ENCODE results near the gene GPR31. TPM values are rescaled to one million over a fixed set of nuclear protein-coding genes. Genes with fewer than 3 reads are reported as not detected.
"Not testable (repeated sequence)": the region's sequence is repeated elsewhere in the genome, so short reads cannot be mapped to it uniquely, and the experiment has no call there.

Gene GPR31
- total and polyA plus RNA-seq, 8 donors, result 0.08 TPM; not detected in 7

DNA sequence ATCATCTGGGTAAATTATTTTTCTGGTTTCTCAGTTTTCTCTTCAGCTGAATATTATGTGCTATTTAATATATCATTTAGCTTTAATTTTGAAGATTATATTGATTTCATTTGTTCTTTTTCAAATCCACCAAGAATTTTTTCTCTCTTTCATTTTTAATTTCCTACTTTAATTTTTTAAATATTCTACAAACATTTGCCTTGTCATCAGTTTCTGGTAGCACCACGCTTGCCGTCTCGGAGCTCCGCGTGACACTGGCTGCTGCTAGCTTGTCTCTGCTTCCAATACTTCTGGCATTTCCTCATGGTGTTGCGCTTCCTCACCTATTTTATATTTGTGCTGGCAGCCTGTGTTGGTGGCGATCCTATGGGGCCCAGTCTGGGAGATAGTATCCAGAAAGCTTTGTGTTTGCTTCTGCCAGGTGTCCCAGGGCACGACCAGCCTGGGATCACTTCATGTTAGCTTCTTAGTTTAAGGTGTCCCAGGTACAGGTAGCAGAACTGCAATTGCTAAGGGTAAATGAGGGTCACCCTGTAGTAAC, 33.3 kb upstream of the GPR31 start:
- H3K27me3 ChIP-seq; H3K27ac ChIP-seq; H3K36me3 ChIP-seq; H3K4me3 ChIP-seq; H3K4me1 ChIP-seq; DNase-seq; ATAC-seq; intact Hi-C loops (cut with DNase I); H3K9me3 ChIP-seq: not testable (repeated sequence)

DNA sequence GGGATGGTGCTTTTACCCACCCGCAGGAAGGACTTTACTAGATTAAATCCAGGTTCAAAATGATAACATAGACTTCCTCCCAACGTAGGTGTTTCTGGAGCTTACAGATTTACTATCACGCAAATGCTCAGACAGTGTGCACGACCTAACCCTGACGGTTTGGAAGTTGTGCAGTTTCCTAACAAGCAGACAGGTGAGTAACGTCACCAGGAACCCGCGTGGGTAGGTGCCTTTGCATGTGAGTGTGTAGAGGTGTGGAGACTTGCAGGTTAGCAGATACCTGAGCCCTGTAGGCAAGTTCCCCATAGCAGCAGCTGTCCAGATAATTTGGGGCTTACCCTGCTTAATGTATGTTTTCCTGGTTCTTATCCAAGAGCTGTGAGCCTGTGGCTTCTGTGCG, 29.5 kb upstream of the GPR31 start:
- H3K4me1 ChIP-seq; ATAC-seq; H3K4me3 ChIP-seq; H3K9me3 ChIP-seq; H3K27ac ChIP-seq; intact Hi-C loops (cut with DNase I); H3K36me3 ChIP-seq; H3K27me3 ChIP-seq; DNase-seq: not testable (repeated sequence)

DNA sequence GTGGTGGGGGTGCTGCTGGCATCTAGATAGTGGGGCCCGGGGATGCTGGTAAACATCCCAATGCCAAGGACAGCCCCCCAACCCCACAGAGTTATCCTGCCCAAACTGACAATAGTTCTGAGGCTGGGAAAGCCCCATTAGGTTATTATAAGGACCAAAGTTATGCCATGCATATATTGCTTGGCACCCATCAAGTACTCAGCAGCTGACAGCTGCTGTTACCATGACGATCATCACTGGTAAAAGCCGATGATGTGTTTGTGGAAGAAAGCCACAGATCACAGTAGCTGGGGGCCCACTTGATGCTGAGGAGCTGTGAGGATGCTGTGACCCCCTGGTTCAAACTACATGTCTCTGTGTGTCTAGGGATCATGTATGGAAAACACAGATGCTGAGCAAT, 27.3 kb upstream of the GPR31 start:
- H3K4me3 ChIP-seq; H3K36me3 ChIP-seq; H3K4me1 ChIP-seq; H3K9me3 ChIP-seq; ATAC-seq; DNase-seq; intact Hi-C loops (cut with DNase I); H3K27me3 ChIP-seq; H3K27ac ChIP-seq: not testable (repeated sequence)

DNA sequence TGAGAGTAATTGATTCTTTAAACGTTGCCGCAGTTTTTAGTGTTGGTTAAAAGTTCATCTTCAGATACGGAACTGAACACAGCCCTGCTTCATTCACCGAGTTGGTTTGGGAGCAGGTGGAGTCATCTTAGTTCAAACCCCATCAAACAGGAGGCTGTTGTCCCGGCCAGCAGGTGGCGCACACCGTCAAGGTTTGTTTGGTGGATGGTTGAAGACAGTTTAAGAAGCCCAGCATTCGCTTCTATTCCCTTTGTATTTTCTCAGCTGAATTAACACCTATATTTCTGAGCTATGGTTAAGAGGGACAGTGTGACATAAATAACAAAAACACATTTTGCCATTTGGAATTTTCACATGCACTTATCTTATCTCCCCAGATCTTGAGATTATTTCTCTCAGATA, 25.1 kb upstream of the GPR31 start:
- H3K4me3 ChIP-seq; H3K4me1 ChIP-seq; H3K27me3 ChIP-seq; H3K36me3 ChIP-seq; H3K27ac ChIP-seq; H3K9me3 ChIP-seq; DNase-seq; intact Hi-C loops (cut with DNase I): not testable (repeated sequence)
- TF ChIP-seq, protein P1, sequence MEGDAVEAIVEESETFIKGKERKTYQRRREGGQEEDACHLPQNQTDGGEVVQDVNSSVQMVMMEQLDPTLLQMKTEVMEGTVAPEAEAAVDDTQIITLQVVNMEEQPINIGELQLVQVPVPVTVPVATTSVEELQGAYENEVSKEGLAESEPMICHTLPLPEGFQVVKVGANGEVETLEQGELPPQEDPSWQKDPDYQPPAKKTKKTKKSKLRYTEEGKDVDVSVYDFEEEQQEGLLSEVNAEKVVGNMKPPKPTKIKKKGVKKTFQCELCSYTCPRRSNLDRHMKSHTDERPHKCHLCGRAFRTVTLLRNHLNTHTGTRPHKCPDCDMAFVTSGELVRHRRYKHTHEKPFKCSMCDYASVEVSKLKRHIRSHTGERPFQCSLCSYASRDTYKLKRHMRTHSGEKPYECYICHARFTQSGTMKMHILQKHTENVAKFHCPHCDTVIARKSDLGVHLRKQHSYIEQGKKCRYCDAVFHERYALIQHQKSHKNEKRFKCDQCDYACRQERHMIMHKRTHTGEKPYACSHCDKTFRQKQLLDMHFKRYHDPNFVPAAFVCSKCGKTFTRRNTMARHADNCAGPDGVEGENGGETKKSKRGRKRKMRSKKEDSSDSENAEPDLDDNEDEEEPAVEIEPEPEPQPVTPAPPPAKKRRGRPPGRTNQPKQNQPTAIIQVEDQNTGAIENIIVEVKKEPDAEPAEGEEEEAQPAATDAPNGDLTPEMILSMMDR (IDR thresholded peaks at IDR 0.05), result peak in 1 of 2 donors; percentile 10
- peak; percentile 91 for ATAC-seq

DNA sequence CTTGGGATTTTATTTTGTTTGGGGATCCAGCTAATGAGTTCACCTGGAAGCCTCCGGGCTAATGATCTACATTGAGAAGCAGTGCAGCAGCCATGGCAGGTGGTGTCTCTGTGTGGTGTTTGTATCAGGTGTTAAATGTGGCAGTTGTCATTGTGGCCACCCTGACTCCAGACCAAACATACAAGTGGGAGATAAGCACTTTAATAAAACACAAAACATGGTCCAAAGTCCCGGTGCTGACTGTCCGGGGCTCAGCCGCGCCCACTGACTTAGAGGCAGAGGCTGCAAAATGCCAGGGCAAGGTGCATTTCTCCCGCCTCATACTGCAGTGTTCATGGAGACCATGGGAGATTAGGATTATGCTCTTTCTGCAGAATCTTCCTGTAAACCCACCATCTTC, 23.6 kb upstream of the GPR31 start:
- ATAC-seq; DNase-seq; H3K4me1 ChIP-seq; H3K27ac ChIP-seq; H3K4me3 ChIP-seq; intact Hi-C loops (cut with DNase I); H3K9me3 ChIP-seq; H3K27me3 ChIP-seq; H3K36me3 ChIP-seq: not testable (repeated sequence)

DNA sequence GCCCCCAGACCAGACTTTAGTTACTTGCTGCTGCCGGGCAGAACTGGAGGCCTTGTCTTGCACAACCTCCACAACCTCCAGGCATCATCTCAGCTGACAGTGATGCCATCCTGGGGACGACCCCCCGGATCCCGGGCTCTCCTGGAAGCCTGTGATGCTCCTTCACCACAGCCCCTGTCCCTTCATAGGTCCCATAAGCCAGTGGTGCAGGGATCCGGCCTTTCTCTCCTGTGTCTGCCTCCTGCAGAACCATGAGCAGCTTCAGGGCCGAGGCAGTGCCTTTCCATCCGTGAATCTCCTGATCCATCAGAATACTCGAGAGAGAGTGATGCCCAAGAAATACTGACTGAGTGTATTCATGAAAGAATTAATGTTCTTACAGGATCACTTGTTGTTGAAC, 22.3 kb upstream of the GPR31 start:
- H3K27ac ChIP-seq; H3K9me3 ChIP-seq; H3K4me1 ChIP-seq; H3K36me3 ChIP-seq; DNase-seq; ATAC-seq; intact Hi-C loops (cut with DNase I); H3K27me3 ChIP-seq; H3K4me3 ChIP-seq: not testable (repeated sequence)

DNA sequence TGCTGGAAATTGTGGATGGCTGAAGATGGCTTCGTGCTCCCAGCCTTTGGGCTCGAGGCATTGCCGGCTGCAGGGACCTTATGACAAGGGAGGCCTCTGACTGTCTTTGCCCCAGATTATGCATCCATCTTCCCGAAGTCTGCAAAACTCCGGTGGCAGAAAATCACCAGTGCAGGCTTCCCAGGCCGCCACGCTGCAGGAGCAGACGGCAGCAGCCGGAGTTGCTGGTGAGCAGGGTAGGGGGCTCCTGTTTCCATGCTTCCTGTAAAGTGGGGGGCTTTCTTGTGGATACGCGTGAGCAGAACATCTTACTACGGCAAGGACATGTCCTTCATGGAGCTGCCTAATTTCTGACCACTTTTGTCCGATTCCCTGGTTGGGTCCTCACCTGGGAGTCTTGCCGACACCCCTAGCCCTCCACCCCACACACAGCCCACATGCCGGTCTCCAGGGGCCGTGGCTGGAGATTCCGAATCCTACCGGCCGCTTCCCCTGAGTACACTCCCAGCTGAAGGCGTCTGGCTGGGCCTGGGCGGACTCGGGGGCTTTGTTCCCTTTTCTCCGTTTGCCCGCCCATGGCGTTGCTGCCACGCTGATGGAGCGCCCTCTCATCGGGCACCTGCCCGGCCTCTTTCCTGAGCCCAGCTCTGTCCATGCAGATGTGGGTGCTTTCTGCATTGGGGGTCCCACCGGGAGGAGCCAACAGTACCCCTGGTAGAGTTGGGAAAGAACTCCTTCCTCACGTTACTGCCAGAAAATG, 21.3 kb upstream of the GPR31 start:
- intact Hi-C loops (cut with DNase I); ATAC-seq: not testable (repeated sequence)

DNA sequence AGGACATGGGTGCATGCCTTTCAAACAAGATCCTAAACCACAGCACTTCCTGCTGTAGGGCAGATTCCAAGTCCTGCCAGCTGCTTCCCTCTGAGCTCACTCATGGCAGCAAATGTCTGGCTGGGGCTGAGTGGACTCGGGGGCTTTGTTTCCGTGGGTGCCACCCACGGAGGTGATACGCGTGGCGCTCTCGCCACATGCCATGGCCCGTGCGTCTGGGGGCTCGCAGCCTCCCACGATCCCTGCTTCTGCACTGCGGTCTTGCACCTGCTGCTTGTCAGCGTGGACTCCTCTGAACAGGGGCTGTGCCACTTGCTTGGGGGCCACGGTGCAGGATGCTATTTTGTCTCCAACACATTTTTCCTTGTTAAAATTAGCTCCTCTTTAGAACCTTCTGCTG, 19.5 kb upstream of the GPR31 start:
- H3K36me3 ChIP-seq; H3K27ac ChIP-seq; H3K4me1 ChIP-seq; H3K27me3 ChIP-seq; H3K9me3 ChIP-seq; H3K4me3 ChIP-seq; intact Hi-C loops (cut with DNase I); ATAC-seq; DNase-seq: not testable (repeated sequence)

More for the DNA sequence above, 21.3 kb upstream of the GPR31 start:
- H3K27me3 ChIP-seq, H3K36me3 ChIP-seq, H3K9me3 ChIP-seq, DNase-seq, H3K4me1 ChIP-seq, H3K4me3 ChIP-seq, H3K27ac ChIP-seq: not testable (repeated sequence)

DNA sequence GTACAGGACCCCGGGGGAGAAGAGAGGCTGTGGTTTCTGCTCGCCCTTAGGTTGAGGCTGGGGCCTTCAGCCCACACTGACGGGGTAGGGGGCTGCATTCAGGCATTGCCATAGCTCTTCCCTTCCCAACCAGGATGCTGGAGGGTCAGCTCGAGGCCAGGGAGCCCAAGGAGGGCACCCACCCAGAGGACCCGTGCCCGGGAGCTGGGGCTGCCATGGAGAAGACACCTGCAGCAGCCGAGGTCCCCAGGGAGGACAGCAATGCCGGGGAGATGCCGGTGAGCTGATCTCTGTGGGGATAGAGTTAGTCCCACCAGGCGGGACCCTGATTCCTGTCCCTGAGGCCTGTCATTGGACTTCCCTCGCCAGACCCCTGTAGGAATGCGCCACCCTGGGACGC, 14.2 kb upstream of the GPR31 start:
- intact Hi-C loops (cut with DNase I); ATAC-seq: not testable (repeated sequence)

DNA sequence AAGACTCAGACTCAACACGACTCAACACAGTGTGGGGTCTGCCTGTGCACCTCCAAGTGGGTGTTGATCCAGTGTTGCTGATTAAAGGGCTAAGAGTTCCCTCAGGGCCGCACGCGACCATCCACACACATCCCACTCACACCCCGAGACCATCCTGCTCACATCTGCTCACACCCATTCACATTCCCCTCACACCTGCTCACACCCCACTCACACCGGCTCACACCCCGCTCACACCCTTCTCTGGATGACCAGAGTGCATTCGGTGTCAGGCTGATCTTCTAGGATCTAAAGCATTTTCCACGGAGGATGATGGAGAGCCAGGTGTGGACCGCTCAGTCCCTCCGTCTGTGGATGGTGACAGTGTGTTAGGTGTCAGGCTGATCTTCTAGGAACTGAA, 13.5 kb upstream of the GPR31 start:
- H3K4me3 ChIP-seq; ATAC-seq; H3K36me3 ChIP-seq; H3K4me1 ChIP-seq; H3K9me3 ChIP-seq; DNase-seq; intact Hi-C loops (cut with DNase I); H3K27ac ChIP-seq: not testable (repeated sequence)
- peaks cover 0 to 15% of the 10 kb centered on the region in 2 donors for H3K27me3 ChIP-seq

More for the DNA sequence above, 14.2 kb upstream of the GPR31 start:
- H3K4me3 ChIP-seq, H3K4me1 ChIP-seq, H3K36me3 ChIP-seq, H3K9me3 ChIP-seq, DNase-seq, H3K27ac ChIP-seq: not testable (repeated sequence)
- H3K27me3 ChIP-seq, result peaks cover 0 to 15% of the 10 kb centered on the region in 2 donors

DNA sequence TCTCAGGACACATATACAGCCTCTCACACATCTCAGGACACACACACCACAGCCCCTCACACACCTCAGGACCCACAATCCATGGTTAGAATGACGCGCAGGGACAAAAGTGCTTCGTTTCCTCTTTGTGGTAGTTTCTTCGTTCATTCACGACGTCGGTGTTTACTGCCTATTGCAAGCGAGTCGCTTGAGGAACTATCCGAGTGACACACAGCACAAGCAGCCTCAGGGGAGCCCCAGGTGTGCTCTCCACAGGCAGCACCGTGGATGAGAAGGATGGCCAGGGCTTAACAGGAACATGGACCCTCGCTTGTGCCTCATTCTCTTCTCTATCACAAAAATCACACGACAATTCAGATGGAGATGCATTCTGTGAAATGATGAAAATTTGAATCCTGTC, 12.1 kb upstream of the GPR31 start:
- peaks cover 0 to 15% of the 10 kb centered on the region in 2 donors for H3K27me3 ChIP-seq
- intact Hi-C loops (cut with DNase I); H3K27ac ChIP-seq; H3K9me3 ChIP-seq; ATAC-seq; DNase-seq; H3K4me3 ChIP-seq; H3K4me1 ChIP-seq; H3K36me3 ChIP-seq: not testable (repeated sequence)

DNA sequence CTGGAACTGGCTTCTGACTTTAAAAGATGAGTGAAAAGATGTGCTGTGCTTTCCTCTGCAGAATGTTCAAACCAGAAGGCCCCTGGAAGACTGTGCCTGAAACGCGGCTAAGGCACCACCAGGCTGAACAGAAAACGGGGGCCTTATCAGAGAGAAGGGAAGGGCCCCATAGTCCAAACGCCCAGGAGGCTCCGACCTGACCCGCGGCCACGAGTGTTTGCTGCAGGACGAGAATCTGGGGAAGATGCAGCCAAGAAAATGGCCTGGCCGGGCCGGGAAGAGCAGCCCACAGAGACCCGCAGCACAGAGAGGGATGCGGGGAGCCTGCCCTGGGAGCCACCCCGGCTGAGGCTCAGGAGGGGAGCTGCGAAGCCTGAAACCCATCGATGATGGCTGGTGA, 10.5 kb upstream of the GPR31 start:
- DNase-seq; H3K9me3 ChIP-seq; H3K36me3 ChIP-seq; H3K4me3 ChIP-seq; ATAC-seq; H3K4me1 ChIP-seq; H3K27ac ChIP-seq; intact Hi-C loops (cut with DNase I): not testable (repeated sequence)
- peaks cover 0 to 15% of the 10 kb centered on the region in 2 donors for H3K27me3 ChIP-seq

DNA sequence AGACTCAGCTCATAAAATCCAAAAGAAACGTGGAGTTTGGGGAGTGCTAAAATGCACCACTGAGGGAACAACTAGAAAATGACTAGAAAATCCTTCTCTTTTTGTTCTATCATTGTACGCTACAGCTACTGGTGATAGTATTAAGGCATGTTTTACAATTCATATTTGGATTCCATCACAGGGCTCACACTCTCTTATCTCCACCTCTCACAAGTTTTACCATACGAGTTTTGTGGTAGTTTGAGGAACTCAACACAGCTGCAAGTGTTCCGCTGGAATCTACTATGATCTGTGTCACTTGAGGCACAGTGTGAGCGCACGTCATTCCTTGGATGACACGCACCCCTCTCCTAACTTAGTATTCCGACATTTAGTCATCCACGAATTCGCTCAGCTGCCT, 9.9 kb upstream of the GPR31 start:
- H3K4me3 ChIP-seq; intact Hi-C loops (cut with DNase I); ATAC-seq; H3K27ac ChIP-seq; H3K9me3 ChIP-seq; H3K27me3 ChIP-seq; H3K36me3 ChIP-seq; DNase-seq; H3K4me1 ChIP-seq: not testable (repeated sequence)

Measured in left lung (tissue), 10 donors.